ENCODE results near the gene NFATC2. TPM values are rescaled to one million over a fixed set of nuclear protein-coding genes. Genes with fewer than 3 reads are reported as not detected.

NFATC2 gene
- total and polyA plus RNA-seq, 2 experiments from 2014 or later = 0.52 to 0.59 TPM

DNA sequence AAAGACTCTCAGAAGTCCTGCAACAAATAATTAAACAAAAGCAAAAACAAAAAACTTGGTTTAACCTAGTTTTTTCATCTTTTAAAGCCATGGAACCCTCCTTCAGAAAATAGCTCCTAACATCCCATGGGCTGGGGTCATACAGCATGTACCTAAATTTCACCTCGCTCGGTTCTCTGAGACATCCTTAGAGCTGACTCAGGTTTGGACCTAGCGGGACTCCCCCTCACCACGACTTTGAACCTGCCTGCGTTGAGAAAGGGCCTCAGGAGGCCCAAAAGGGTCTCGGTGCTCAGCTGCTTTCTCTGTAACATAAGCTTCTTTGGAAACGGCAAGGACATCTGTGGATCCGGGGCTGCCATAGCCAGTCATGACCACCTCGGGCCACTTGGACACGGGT lies 112.8 kb downstream of the NFATC2 start (continued):
- TF ChIP-seq ZNF462 (CRISPR knock-in tag; IDR thresholded peaks at IDR 0.05) = no peak
- no peak for TF ChIP-seq ZNF114 (CRISPR knock-in tag; IDR thresholded peaks at IDR 0.05)
- TF ChIP-seq POLR2AphosphoS5 (IDR thresholded peaks at IDR 0.05; ENCODE audit: low read depth) = no peak
- TF ChIP-seq ZNF331 (CRISPR knock-in tag; IDR thresholded peaks at IDR 0.05; ENCODE audit: low read depth) = no peak
- TF ChIP-seq ETS1 (IDR thresholded peaks at IDR 0.05) = no peak
- no peak for TF ChIP-seq STAT1 (IDR thresholded peaks at IDR 0.05; ENCODE audit: unreplicated experiment)

DNA sequence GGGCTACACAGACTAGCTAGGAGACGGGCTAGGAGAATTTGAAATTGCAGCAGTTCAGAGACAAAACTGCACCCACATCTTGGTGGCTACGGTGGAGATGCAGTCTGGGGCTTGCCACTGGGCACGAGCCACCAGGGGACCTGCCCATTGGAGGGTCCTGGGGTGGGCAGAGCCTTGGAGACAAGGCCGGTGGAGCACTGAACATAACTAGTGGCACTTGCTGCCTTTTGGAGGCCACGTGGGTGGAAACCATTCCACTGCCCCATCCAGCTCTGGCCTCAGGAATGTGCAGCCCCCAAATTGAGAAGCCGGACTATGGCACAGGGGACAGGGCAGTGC lies 113.4 kb downstream of the NFATC2 start:
- Mint-ChIP-seq H3K4me3 (no peak overlapping the region), H3K4me1 (peaks cover 37% of the 10 kb centered on the region), H3K27me3 (ENCODE audit: insufficient read depth, low read depth, poor library complexity) (peaks cover 9% of the 10 kb centered on the region), H3K36me3 (ENCODE audit: low read depth) (no peaks in the 10 kb centered on the region), H3K9me3 (no peaks in the 10 kb centered on the region), H3K27ac (no peak overlapping the region)
- no peak overlapping the region for H3K27ac ChIP-seq (ENCODE audit: low read depth)
- no peaks in the 10 kb centered on the region for H3K79me2 ChIP-seq (replicated peaks; ENCODE audit: insufficient read depth)
- H4K20me1 ChIP-seq (replicated peaks; ENCODE audit: insufficient read depth) = no peaks in the 10 kb centered on the region
- no peak overlapping the region for H2AFZ ChIP-seq
- no peaks in the 10 kb centered on the region for H3F3A ChIP-seq (replicated peaks; ENCODE audit: low read depth)
- no peak overlapping the region for H3K4me3 ChIP-seq
- ATAC-seq (no peak), DNase-seq (ENCODE audit: low spot score) (no peak)
- no peaks in the 10 kb centered on the region for H3K27me3 ChIP-seq (ENCODE audit: insufficient read depth)
- H3K36me3 ChIP-seq (ENCODE audit: insufficient read depth) = no peaks in the 10 kb centered on the region
- H3K9me2 ChIP-seq (ENCODE audit: insufficient read depth) = no peaks in the 10 kb centered on the region
- H3K4me1 ChIP-seq (ENCODE audit: insufficient read depth) = peaks cover 23% of the 10 kb centered on the region
- no peak overlapping the region for H3K4me2 ChIP-seq
- no peak for TF ChIP-seq JUNB (IDR thresholded peaks at IDR 0.05; ENCODE audit: unreplicated experiment)
- TF ChIP-seq ZNF331 (CRISPR knock-in tag; IDR thresholded peaks at IDR 0.05; ENCODE audit: low read depth) = no peak
- TF ChIP-seq POLR2AphosphoS5 (IDR thresholded peaks at IDR 0.05; ENCODE audit: low read depth) = no peak
- TF ChIP-seq STAT1 (IDR thresholded peaks at IDR 0.05; ENCODE audit: unreplicated experiment) = no peak
- TF ChIP-seq CTCF (conservative IDR thresholded peaks at IDR 0.05; ENCODE audit: low read depth in 2 of 2) = no peak
- TF ChIP-seq CREB1 (CRISPR knock-in tag; IDR thresholded peaks at IDR 0.05; ENCODE audit: low read depth) = no peak
- no peak for TF ChIP-seq NANOG (IDR thresholded peaks at IDR 0.05; ENCODE audit: borderline replicate concordance)
- TF ChIP-seq ZNF114 (CRISPR knock-in tag; IDR thresholded peaks at IDR 0.05) = no peak
- no peak for TF ChIP-seq REST (IDR thresholded peaks at IDR 0.05; ENCODE audit: unreplicated experiment)
- no peak for TF ChIP-seq EZH2 (IDR thresholded peaks at IDR 0.05; ENCODE audit: low read depth, unreplicated experiment)
- no peak for TF ChIP-seq EZH2phosphoT487 (IDR thresholded peaks at IDR 0.05; ENCODE audit: unreplicated experiment)
